GM12878 (cell line): ENCODE results near the gene VMAC. TPM values are rescaled to one million over a fixed set of nuclear protein-coding genes. Genes with fewer than 3 reads are reported as not detected.
A peak's percentile ranks its signal among the peaks of the same experiment; 100 is the strongest.

Source experiments
- ATAC-seq: fragments of 200-7000 bp; cut with Tn5 transposase; 3 replicates; pipeline ENCODE4 v1.9.1; 2020; ENCODE audit warnings: mild to moderate bottlenecking, moderate library complexity
- BruUV-seq: library from RNA; stranded (reverse); fragments of 400-500 nt; replicated peaks from 2 replicates; lab custom pipeline; 2021; lab: Mats Ljungman, UMichigan
- CTCF ChIA-PET: fragments of 300-600 bp; sonication (Branson Sonifier 250); formaldehyde crosslinking; extraction: SDS; loops from one replicate; lab custom pipeline; 2021; ENCODE audit warnings: inconsistent platforms; lab: Yijun Ruan, JAX
- POLR2A ChIA-PET: fragments of 350-600 bp; formaldehyde crosslinking; extraction: SDS; loops from one replicate; lab custom pipeline; 2021; ENCODE audit warnings: inconsistent platforms; lab: Charles Lee
- RAD21 ChIA-PET: fragments of 300-600 bp; sonication (Branson Sonifier 250); formaldehyde crosslinking; loops from one replicate; lab custom pipeline; 2023; ENCODE audit warnings: antibody characterized with exemption; ENCODE audit not compliant: unreplicated experiment; lab: Charles Lee
- SMC1A ChIA-PET: fragments of 300-600 bp; sonication (Branson Sonifier 250); formaldehyde crosslinking; loops from one replicate; lab custom pipeline; 2023; ENCODE audit not compliant: unreplicated experiment, uncharacterized antibody; lab: Charles Lee
- DNase-seq: peaks from one replicate; pipeline ENCODE4 v3.0.0-alpha.2; 2011; ENCODE audit warnings: low read depth, low spot score
- FAIRE-seq: peaks from 3 replicates; lab custom pipeline; 2011; peaks lifted over from hg19 to GRCh38; lab: Jason Lieb, UNC
- H2AFZ ChIP-seq: 2 replicates; pipeline ENCODE4 v1.6.0; 2011; ENCODE audit warnings: low read depth, low read length, control low read depth; ENCODE audit not compliant: control insufficient read depth
- H3K27ac ChIP-seq: 2 replicates; pipeline ENCODE4 v1.5.1; 2011; ENCODE audit warnings: control low read depth; ENCODE audit not compliant: control insufficient read depth, insufficient read depth
- H3K27me3 ChIP-seq, 2 experiments: replicated peaks in 1 of 2; 2 replicates each; pipeline versions ENCODE4 v1.6.0 to v1.6.1; 2011; ENCODE audit warnings: low read length in 1 of 2; ENCODE audit not compliant: control insufficient read depth in 2 of 2, insufficient read depth in 2 of 2
- H3K36me3 ChIP-seq, 2 experiments: 2 replicates each; pipeline ENCODE4 v1.5.1; 2011; ENCODE audit warnings: low read length in 1 of 2; ENCODE audit not compliant: control insufficient read depth in 2 of 2, insufficient read depth in 2 of 2
- H3K4me1 ChIP-seq: 2 replicates; pipeline ENCODE4 v1.6.1; 2011; ENCODE audit warnings: mild to moderate bottlenecking, low read length, moderate library complexity, mixed read lengths; ENCODE audit not compliant: control insufficient read depth, insufficient read depth
- H3K4me2 ChIP-seq: 2 replicates; pipeline ENCODE4 v1.6.0; 2011; ENCODE audit warnings: control low read depth; ENCODE audit not compliant: control insufficient read depth, insufficient read depth
- H3K4me3 ChIP-seq: fragments of 200-600 bp; sonication (generic); 2 replicates; pipeline ENCODE4 v1.5.1; 2016
- H3K79me2 ChIP-seq: 2 replicates; pipeline ENCODE4 v1.6.0; 2011; ENCODE audit warnings: low read length; ENCODE audit not compliant: control insufficient read depth, insufficient read depth
- H3K9ac ChIP-seq: 2 replicates; pipeline ENCODE4 v1.8.0; 2011; ENCODE audit warnings: low read length, control low read depth, mixed read lengths; ENCODE audit not compliant: control insufficient read depth, insufficient read depth
- H3K9me3 ChIP-seq: replicated peaks from 3 replicates; pipeline ENCODE4 v1.5.1; 2011; ENCODE audit warnings: mild to moderate bottlenecking, low read length; ENCODE audit not compliant: control insufficient read depth, insufficient read depth
- H4K20me1 ChIP-seq: 2 replicates; pipeline ENCODE4 v1.6.0; 2011; ENCODE audit not compliant: control insufficient read depth, insufficient read depth
- BACH1 ChIP-seq: fragments of 450-650 bp; IDR thresholded peaks from 2 replicates; pipeline ENCODE4 v1.6.1; 2017; ENCODE audit warnings: mild to moderate bottlenecking, borderline replicate concordance
- RAD51 ChIP-seq: fragments of 450-650 bp; IDR thresholded peaks from 2 replicates; pipeline ENCODE4 v1.6.1; 2016; ENCODE audit warnings: moderate library complexity, mild to moderate bottlenecking, inconsistent platforms
- SPI1 ChIP-seq: IDR thresholded peaks from 2 replicates; pipeline ENCODE4 v1.6.1; 2011; ENCODE audit warnings: low read depth, mild to moderate bottlenecking, low read length, moderate library complexity, borderline replicate concordance; ENCODE audit not compliant: insufficient read depth
- USF1 ChIP-seq: IDR thresholded peaks from 2 replicates; pipeline ENCODE4 v1.6.1; 2011; ENCODE audit warnings: borderline replicate concordance, low read depth, mild to moderate bottlenecking, moderate library complexity, mixed read lengths, low read length; ENCODE audit not compliant: insufficient read depth; ENCODE audit errors: extremely low read length
- WGBS: methylation state at CpG from one replicate; pipeline ENCODE4 v1.1.6; 2016; ENCODE audit warnings: low lambda C conversion rate; ENCODE audit not compliant: insufficient replicate concordance, insufficient coverage; ENCODE audit errors: missing lambda C conversion rate; 5-methylcytosine and 5-hydroxymethylcytosine counted together
- in situ Hi-C: fragments of 300-500 bp; cut with MboI; formaldehyde crosslinking; loops from 9 replicates; pipeline ENCODE4 v1.14.3; 2018; ENCODE audit warnings: mixed read lengths
- intact Hi-C: fragments of 100-400 bp; cut with micrococcal nuclease; formaldehyde crosslinking; loops from one replicate; pipeline ENCODE4 v1.14.2; 2022; ENCODE audit not compliant: unreplicated experiment
- polyA plus RNA-seq, 11 experiments: library from polyadenylated mRNA; depleted of rRNA in 4 of 11; unstranded in 6 of 11; stranded (reverse) in 5 of 11; fragments of >200 nt; fragmentation: Nextera tagmentation in 4 of 11; fragmentation: Illumina TruSeq in 1 of 11; extraction: Ambion mirVana in 4 of 11; extraction: Trizol in 1 of 11; gene quantifications; 1 replicate in 1 of 11; 2 replicates in 10 of 11; pipeline versions ENCODE4 v1.2.1 to v1.2.3, GENCODE V29; 2011 to 2016; ENCODE audit warnings: inconsistent platforms in 2 of 11, missing spikeins in 2 of 11, low read depth in 1 of 11
- total RNA-seq, 4 experiments: library from RNA; depleted of rRNA in 3 of 4; stranded (reverse); fragments of >200 nt in 3 of 4; fragmentation: Illumina TruSeq in 1 of 4; extraction: Trizol in 1 of 4; gene quantifications; 2 replicates each; pipeline versions ENCODE4 v1.2.1 to v1.2.3, GENCODE V29; 2013 to 2021

VMAC gene
- total and polyA plus RNA-seq, 10 of the 15 experiments (the other 5 are each of a cell fraction or from before 2014, with no cell fraction given): 0.18 to 6.8 (median 1.8) TPM

GRCh38 chr19:5951338-5951861 is 46.7 kb downstream of the VMAC start:
- no TSS peak for BruUV-seq
- ATAC-seq (peak; percentile 73), DNase-seq (no peak), FAIRE-seq (peak; percentile 38)
- peak overlapping the region; percentile 50 for H3K27ac ChIP-seq
- H3K79me2 ChIP-seq: peaks cover 49% of the 10 kb centered on the region
- ChIA-PET SMC1A (interaction anchor here (0.8 to 1.0 kb wide), 2 partner anchors 17 to 979 kb away, joined by 3 read pairs; no protein-coding TSS in a partner anchor), RAD21 (interaction anchor here (0.7 kb wide), 1 partner anchor 27 kb away, joined by 4 read pairs; the partner anchor contains the start of gene RANBP3), POLR2A (interaction anchor here (1.1 kb wide), 1 partner anchor 17 kb away, joined by 4 read pairs; no protein-coding TSS in a partner anchor), CTCF (interaction anchor here (0.8 to 4.0 kb wide), 7 partner anchors 14 to 174 kb away, joined by 3 to 16 read pairs (median 4); partner anchors contain the start of gene RANBP3)
- no peaks in the 10 kb centered on the region for H3K9me3 ChIP-seq
- H3K9ac ChIP-seq: no peak overlapping the region
- TF ChIP-seq USF1 (peak; percentile 46), SPI1 (peak; percentile 84), RAD51 (peak; percentile 33; the same call in 1 of the 2 replicates), BACH1 (no peak)
- peak overlapping the region; percentile 47 for H3K4me2 ChIP-seq
- no peaks in the 10 kb centered on the region; the same call in 1 of the 2 replicates for H4K20me1 ChIP-seq
- in situ Hi-C loops (no loop called here), intact Hi-C loops (no loop called here)
- H2AFZ ChIP-seq: no peak overlapping the region
- H3K4me3 ChIP-seq: no peak overlapping the region
- H3K36me3 ChIP-seq: peaks cover 7 to 20% of the 10 kb centered on the region in 2 experiments; a peak in 3 of 4 replicates
- peaks cover 22% of the 10 kb centered on the region for H3K4me1 ChIP-seq
- H3K27me3 ChIP-seq: no peaks in the 10 kb centered on the region
- 72% methylated on average over 19 of the region's 19 CpGs for WGBS
